HepG2 (cell line): Measurements from ENCODE around the gene KISS1R. TPM values are rescaled to one million over a fixed set of nuclear protein-coding genes. Genes with fewer than 3 reads are reported as not detected.
A peak's percentile ranks its signal among the peaks of the same experiment; 100 is the strongest.

Experiments used
- ATF7 ChIP-seq, 2 experiments: fragments of 450-650 bp in 1 of 2; sonication (generic) in 1 of 2; formaldehyde crosslinking in 1 of 2; IDR thresholded peaks; 2 replicates each; pipeline versions ENCODE4 v1.4.0 to v1.6.1; 2016 to 2020; ENCODE audit warnings: antibody characterized with exemption in 1 of 2, mild to moderate bottlenecking in 1 of 2, missing genetic modification reagents in 1 of 2
- CBX5 ChIP-seq: sonication (generic); formaldehyde crosslinking; IDR thresholded peaks from 2 replicates; pipeline ENCODE4 v1.4.0; 2020; ENCODE audit warnings: missing genetic modification reagents, borderline replicate concordance
- CREBL2 ChIP-seq: sonication (generic); formaldehyde crosslinking; IDR thresholded peaks from 2 replicates; pipeline ENCODE4 v1.8.1; 2023; ENCODE audit warnings: missing genetic modification reagents, mild to moderate bottlenecking, borderline replicate concordance
- FOSL2 ChIP-seq: sonication (generic); formaldehyde crosslinking; IDR thresholded peaks from 2 replicates; pipeline ENCODE4 v1.4.0; 2020; ENCODE audit warnings: missing genetic modification reagents
- IRX3 ChIP-seq: sonication (generic); formaldehyde crosslinking; IDR thresholded peaks from 2 replicates; pipeline ENCODE4 v1.8.1; 2023; ENCODE audit warnings: mild to moderate bottlenecking, low read depth, missing genetic modification reagents, borderline replicate concordance
- JUNB ChIP-seq: sonication (generic); formaldehyde crosslinking; IDR thresholded peaks from 2 replicates; pipeline ENCODE4 v1.8.0; 2022; ENCODE audit warnings: missing genetic modification reagents, mild to moderate bottlenecking, borderline replicate concordance
- MIER3 ChIP-seq: IDR thresholded peaks from 2 replicates; pipeline ENCODE4 v1.6.1; 2016; ENCODE audit warnings: missing compliant biosample characterization, borderline replicate concordance
- MXD3 ChIP-seq: IDR thresholded peaks from 2 replicates; pipeline ENCODE4 v1.6.1; 2016; ENCODE audit warnings: mild to moderate bottlenecking, missing biosample characterization, missing genetic modification reagents
- NFIB ChIP-seq: sonication (generic); formaldehyde crosslinking; IDR thresholded peaks from 2 replicates; pipeline ENCODE4 v1.9.0; 2021; ENCODE audit warnings: missing genetic modification reagents, mild to moderate bottlenecking, borderline replicate concordance
- RERE ChIP-seq: IDR thresholded peaks from 2 replicates; pipeline ENCODE4 v1.6.1; 2016; ENCODE audit warnings: low read depth, missing genetic modification reagents, missing compliant biosample characterization
- SKI ChIP-seq: fragments of 450-650 bp; IDR thresholded peaks from one replicate; pipeline ENCODE4 v1.6.1; 2018; ENCODE audit warnings: mild to moderate bottlenecking; ENCODE audit not compliant: partially characterized antibody
- SRSF1 ChIP-seq: fragments of 200-400 bp; formaldehyde crosslinking; optimal IDR thresholded peaks from 2 replicates; pipeline ENCODE3; 2017; ENCODE audit warnings: mild to moderate bottlenecking, low read depth, low read length, moderate library complexity
- USF2 ChIP-seq, 2 experiments: sonication (generic) in 1 of 2; formaldehyde crosslinking in 1 of 2; IDR thresholded peaks; 2 replicates each; pipeline versions ENCODE4 v1.5.1 to v1.6.1; 2011 to 2020; ENCODE audit warnings: borderline replicate concordance in 1 of 2, low read depth in 1 of 2, low read length in 1 of 2, mild to moderate bottlenecking in 1 of 2, missing genetic modification reagents in 1 of 2, moderate library complexity in 1 of 2
- ZBTB26 ChIP-seq: IDR thresholded peaks from 2 replicates; pipeline ENCODE4 v1.6.1; 2016; ENCODE audit warnings: missing compliant biosample characterization, missing genetic modification reagents, borderline replicate concordance
- ZNF180 ChIP-seq: sonication (generic); formaldehyde crosslinking; IDR thresholded peaks from 2 replicates; pipeline ENCODE4 v1.4.0; 2020; ENCODE audit warnings: low read depth, missing genetic modification reagents, borderline replicate concordance
- ZNF350 ChIP-seq: sonication (generic); formaldehyde crosslinking; IDR thresholded peaks from 2 replicates; pipeline ENCODE4 v1.4.0; 2020; ENCODE audit warnings: mild to moderate bottlenecking, low read depth, missing genetic modification reagents, borderline replicate concordance
- ZNF431 ChIP-seq: sonication (generic); formaldehyde crosslinking; IDR thresholded peaks from 2 replicates; pipeline ENCODE4 v1.9.0; 2022; ENCODE audit warnings: missing genetic modification reagents, low read depth, mild to moderate bottlenecking, borderline replicate concordance
- polyA plus RNA-seq, 8 experiments: library from polyadenylated mRNA; depleted of rRNA in 3 of 8; stranded (reverse) in 7 of 8; unstranded in 1 of 8; fragments of >200 nt; fragmentation: Illumina TruSeq in 4 of 8; extraction: Trizol in 4 of 8; gene quantifications; 2 replicates each; pipeline versions ENCODE4 v1.2.1 to v1.2.3, GENCODE V29; 2011 to 2016; ENCODE audit warnings: low read depth in 4 of 8, missing spikeins in 1 of 8, mixed read lengths in 1 of 8; ENCODE audit not compliant: insufficient read depth in 1 of 8
- total RNA-seq, 5 experiments: library from RNA; depleted of rRNA; stranded (reverse); fragments of >200 nt; fragmentation: Illumina TruSeq; extraction: Trizol; gene quantifications; 2 replicates each; pipeline ENCODE4 v1.2.3, GENCODE V29; 2016; ENCODE audit warnings: low read depth in 1 of 5

Gene KISS1R
- total and polyA plus RNA-seq, 2 of the 13 experiments (the other 11 are each of a cell fraction or from before 2014, with no cell fraction given) = 1.1 to 10.2 TPM

GRCh38 chr19:934865-935479 lies 17.8 kb downstream of the KISS1R start (continued):
- TF ChIP-seq IRX3 (CRISPR knock-in tag) (no peak; the same call in 1 of the 2 replicates), USF2 (IDR thresholded peaks at IDR 0.05; ENCODE audit: low read depth, low read length) (0 out of 2 replicates have a peak, but pooled peaks have one; percentile 18), USF2 (CRISPR knock-in tag; IDR thresholded peaks at IDR 0.05; ENCODE audit: borderline replicate concordance) (peak; percentile 54; the same call in 1 of the 2 replicates), ZBTB26 (CRISPR knock-in tag) (peak; percentile 69; the same call in 1 of the 2 replicates), CREBL2 (peak; percentile 54; the same call in 1 of the 2 replicates), SKI (peak; percentile 99), MIER3 (CRISPR knock-in tag) (peak; percentile 73; the same call in 1 of the 2 replicates), RERE (CRISPR knock-in tag) (no peak; the same call in 1 of the 2 replicates), ZNF431 (CRISPR knock-in tag) (0 out of 2 replicates have a peak, but pooled peaks have one; percentile 71), ATF7 (IDR thresholded peaks at IDR 0.05) (no peak), ATF7 (CRISPR knock-in tag; IDR thresholded peaks at IDR 0.05) (peak; percentile 72), JUNB (CRISPR knock-in tag) (no peak), ZNF180 (CRISPR knock-in tag) (no peak), CBX5 (CRISPR knock-in tag) (peak; percentile 95; the same call in 1 of the 2 replicates), SRSF1 (peak; percentile 42), FOSL2 (CRISPR knock-in tag) (peak; percentile 81), ZNF350 (CRISPR knock-in tag) (peak; percentile 92), MXD3 (peak; percentile 96), NFIB (CRISPR knock-in tag) (no peak)
